HG02798 (cell line): ENCODE measurements around the gene PAGR1.
"Not testable (repeated sequence)": the region's sequence is repeated elsewhere in the genome, so short reads cannot be mapped to it uniquely, and the experiment has no call there.

Experiments used
- ATAC-seq: cut with Tn5 transposase; IDR thresholded peaks from one replicate; pipeline ENCODE4 v1.9.1; 2021; ENCODE audit warnings: mild to moderate bottlenecking; ENCODE audit not compliant: unreplicated experiment, poor library complexity

The PAGR1 gene

GRCh38 chr16:29815793-29816693 lies at the start of gene PAGR1:
PAGR1 (plus strand) TSS chr16:29816152; CDS start chr16:29816526, 374 bp downstream.
- ATAC-seq: peak; percentile 76

- no peak for ATAC-seq
Observed at GRCh38 chr16:29766571-29766970, 49.4 kb upstream of the PAGR1 start.

GRCh38 chr16:29767062-29767461 lies 48.9 kb upstream of the PAGR1 start:
- ATAC-seq: no peak

GRCh38 chr16:29769507-29769906 lies 46.4 kb upstream of the PAGR1 start:
- no peak for ATAC-seq

GRCh38 chr16:29770250-29770929 lies 45.6 kb upstream of the PAGR1 start:
- no peak for ATAC-seq

- ATAC-seq: not testable (repeated sequence)
Observed at GRCh38 chr16:29772330-29772729, 43.6 kb upstream of the PAGR1 start.

GRCh38 chr16:29774730-29775129 lies 41.2 kb upstream of the PAGR1 start:
- ATAC-seq: no peak

- ATAC-seq: no peak
Observed at GRCh38 chr16:29775742-29776408, 40.1 kb upstream of the PAGR1 start.

- no peak for ATAC-seq
Observed at GRCh38 chr16:29777576-29778350, 38.2 kb upstream of the PAGR1 start, which contains the start of gene ZG16. ZG16 (plus strand) TSS chr16:29778256; CDS start chr16:29779267, 1,011 bp downstream.

GRCh38 chr16:29779474-29779873 lies 36.5 kb upstream of the PAGR1 start:
- ATAC-seq: no peak

GRCh38 chr16:29783094-29783953 lies 32.6 kb upstream of the PAGR1 start:
- ATAC-seq: not testable (repeated sequence)

- no peak for ATAC-seq
Observed at GRCh38 chr16:29784157-29784556, 31.8 kb upstream of the PAGR1 start.

GRCh38 chr16:29784901-29785500 lies 31.0 kb upstream of the PAGR1 start:
- no peak for ATAC-seq

- ATAC-seq: not testable (repeated sequence)
Observed at GRCh38 chr16:29787155-29787554, 28.8 kb upstream of the PAGR1 start.

- no peak for ATAC-seq
Observed at GRCh38 chr16:29789775-29790182, 26.2 kb upstream of the PAGR1 start.

GRCh38 chr16:29790183-29790948 lies 25.6 kb upstream of the PAGR1 start, which contains the start of gene KIF22:
KIF22 (plus strand) TSS chr16:29790751; CDS start chr16:29790760, 9 bp downstream.
- ATAC-seq: peak; percentile 96

- ATAC-seq: no peak
Observed at GRCh38 chr16:29790949-29791844, 24.8 kb upstream of the PAGR1 start.
